Nucleus accumbens (tissue), 56 donors: ENCODE results near the gene COPB2.
"Not testable (repeated sequence)": the region's sequence is repeated elsewhere in the genome, so short reads cannot be mapped to it uniquely, and the experiment has no call there.

Source experiments
- DNase-seq, 56 donors: peaks; one replicate each; lab custom pipeline; 2025; lab: John Stamatoyannopoulos, UW

Gene COPB2

GRCh38 chr3:139380575-139380974 is 8.9 kb downstream of the COPB2 start:
- DNase-seq: no peak

DNA sequence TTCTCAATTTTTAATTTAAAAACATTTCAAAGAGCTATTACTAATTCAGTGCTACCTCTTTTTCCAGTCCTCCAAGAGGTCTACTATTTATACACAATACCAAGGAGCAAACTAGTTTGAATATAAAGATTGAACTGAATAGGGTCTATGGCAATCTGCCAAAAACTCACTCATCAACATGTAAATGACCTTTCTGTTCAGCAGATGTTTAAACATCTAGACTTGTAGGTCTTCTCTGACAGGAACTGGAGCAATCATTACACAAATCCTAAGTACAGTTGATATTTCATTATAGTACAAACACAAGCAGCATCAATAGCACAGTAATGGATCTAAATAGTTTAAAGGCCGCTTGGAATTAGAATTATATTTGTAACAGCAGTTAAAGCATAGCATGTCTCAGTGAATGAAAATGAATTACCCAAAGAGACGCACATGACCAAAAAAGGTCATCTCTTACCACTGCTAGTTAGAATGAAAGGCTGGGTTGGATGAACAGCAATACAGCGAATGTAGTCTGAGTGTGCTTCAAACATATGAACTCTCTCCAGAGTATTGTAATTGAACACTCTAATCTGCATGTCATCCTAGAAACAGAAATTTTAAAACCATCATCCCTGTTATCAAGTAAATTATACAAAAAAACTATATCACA is 10.7 kb downstream of the COPB2 start:
- no peak for DNase-seq

DNA sequence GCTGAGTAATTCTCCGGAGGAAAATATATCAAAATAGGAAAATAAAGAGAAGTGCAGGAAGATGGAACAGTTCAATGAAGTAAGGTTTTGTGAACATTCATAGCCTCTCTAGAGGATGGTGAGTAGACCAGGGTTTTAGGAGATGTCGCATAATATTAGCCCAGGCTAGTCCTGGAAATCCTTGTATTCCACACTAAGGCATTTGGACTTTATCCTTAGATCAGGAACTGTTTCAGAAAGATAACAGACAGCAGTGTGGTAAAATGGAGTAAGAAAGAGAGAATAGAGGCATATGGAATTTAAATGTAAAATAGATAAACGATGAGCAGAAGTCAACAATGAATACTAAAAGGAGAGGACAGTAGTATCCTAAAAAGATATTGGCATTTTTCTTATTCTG is 12.1 kb downstream of the COPB2 start:
- DNase-seq: no peak

GRCh38 chr3:139374099-139374498 is 15.3 kb downstream of the COPB2 start:
- no peak for DNase-seq

- no peak for DNase-seq
These were observed 24.9 kb downstream of the COPB2 start for GRCh38 chr3:139364549-139364948.

GRCh38 chr3:139361276-139361675 is 28.2 kb downstream of the COPB2 start:
- DNase-seq: no peak

- DNase-seq: peak in 6 of 56 donors; percentile 2 to 22 (median 9)
These were observed 30.4 kb downstream of the COPB2 start for GRCh38 chr3:139358841-139359562.

DNA sequence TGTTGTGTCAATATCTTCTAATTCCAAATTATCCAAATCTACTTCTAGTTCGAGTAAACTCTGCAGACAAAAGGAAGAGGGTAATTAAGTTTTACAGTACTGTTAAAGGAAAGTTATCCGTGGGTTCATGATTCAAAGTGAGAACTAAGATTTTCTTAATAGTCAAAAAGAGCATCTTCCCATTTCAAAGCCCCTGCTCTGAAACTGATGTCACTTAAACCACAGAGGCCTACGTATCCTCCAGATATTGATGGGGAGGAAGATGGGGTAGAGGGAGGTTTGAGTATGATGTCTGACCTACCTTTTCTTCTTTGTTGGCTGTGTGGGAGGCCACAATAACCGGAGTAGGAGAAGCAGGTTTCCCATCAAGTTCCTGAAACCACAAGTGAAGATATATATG is 31.5 kb downstream of the COPB2 start:
- DNase-seq: no peak

GRCh38 chr3:139355891-139356290 is 33.6 kb downstream of the COPB2 start:
- peak in 1 of 56 donors; percentile 8 for DNase-seq

DNA sequence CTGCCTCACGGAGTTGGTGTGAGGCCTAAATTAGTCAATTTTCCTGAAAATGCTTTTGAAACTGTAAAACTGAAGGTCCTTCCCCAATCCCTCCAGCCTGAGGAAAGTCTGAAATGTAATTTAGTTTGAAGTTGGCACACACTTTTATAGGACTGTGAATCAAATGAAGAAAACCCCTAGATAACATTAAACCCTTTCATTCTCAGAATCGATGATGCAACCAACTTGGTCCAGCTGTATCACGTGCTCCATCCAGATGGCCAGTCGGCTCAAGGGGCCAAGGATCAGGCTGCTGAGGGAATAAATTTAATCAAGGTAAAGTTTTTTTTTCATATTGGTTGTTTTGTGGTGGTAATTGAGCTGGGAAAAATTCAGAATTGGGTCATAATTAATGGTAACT is 34.0 kb downstream of the COPB2 start:
- DNase-seq: peak in 23 of 56 donors; percentile 1 to 47 (median 13)

DNA sequence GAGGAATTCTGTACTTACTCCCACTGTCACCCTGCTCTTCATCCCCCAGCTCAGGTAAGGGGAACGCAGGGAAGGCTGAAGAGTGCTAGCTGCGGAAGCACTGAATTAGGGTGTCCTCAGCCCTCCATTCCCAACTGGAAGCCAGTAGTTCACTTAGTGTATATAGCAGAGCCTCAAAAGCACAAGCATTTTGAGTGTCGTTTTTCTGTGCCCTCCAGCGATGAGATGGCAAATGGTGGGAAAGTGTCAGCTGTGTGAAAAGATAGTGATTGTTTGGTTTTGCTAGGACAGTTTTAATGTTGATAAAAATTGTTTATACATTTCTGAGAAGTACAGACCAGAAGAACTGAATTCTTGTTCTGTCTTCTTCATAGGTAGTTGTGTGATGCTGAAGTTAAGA is 34.8 kb downstream of the COPB2 start:
- DNase-seq: no peak

GRCh38 chr3:139353920-139354556 is 35.4 kb downstream of the COPB2 start:
- DNase-seq: peak in 6 of 56 donors; percentile 1 to 47 (median 8)

- DNase-seq: no peak
These were observed 42.7 kb downstream of the COPB2 start for GRCh38 chr3:139346771-139347170.

- DNase-seq: peak; percentile 20 to 94 (median 76)
These were observed 45.3 kb downstream of the COPB2 start, which contains the start of gene MRPS22 for GRCh38 chr3:139343895-139344856. Gene MRPS22, plus strand, starts transcription at chr3:139344020. Its CDS starts 7 bp downstream, at chr3:139344027.

- DNase-seq: no peak
These were observed 47.4 kb downstream of the COPB2 start for GRCh38 chr3:139342054-139342453.

- DNase-seq: no peak
These were observed 48.7 kb downstream of the COPB2 start for GRCh38 chr3:139340784-139341183.

- DNase-seq: no peak
These were observed 50.1 kb downstream of the COPB2 start for GRCh38 chr3:139339219-139339906.

DNA sequence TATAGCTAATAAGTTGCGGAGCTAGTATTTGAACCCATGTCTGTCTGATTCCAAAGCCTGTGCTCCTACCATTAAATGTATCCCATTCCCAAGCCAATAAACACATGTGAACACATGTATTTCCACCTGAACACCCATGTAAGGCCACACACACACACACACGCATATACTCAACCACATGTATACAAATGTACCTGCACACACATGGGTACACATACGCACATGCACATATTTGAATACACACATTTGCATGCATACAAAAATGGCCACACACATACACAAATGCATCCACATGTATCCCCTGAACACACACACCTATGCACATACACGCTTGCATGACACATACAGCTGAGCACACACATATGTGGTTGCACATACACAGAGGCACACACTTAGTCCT is 51.0 kb downstream of the COPB2 start:
- no peak for DNase-seq

GRCh38 chr3:139334675-139335074 is 54.8 kb downstream of the COPB2 start:
- DNase-seq: not testable (repeated sequence)

DNA sequence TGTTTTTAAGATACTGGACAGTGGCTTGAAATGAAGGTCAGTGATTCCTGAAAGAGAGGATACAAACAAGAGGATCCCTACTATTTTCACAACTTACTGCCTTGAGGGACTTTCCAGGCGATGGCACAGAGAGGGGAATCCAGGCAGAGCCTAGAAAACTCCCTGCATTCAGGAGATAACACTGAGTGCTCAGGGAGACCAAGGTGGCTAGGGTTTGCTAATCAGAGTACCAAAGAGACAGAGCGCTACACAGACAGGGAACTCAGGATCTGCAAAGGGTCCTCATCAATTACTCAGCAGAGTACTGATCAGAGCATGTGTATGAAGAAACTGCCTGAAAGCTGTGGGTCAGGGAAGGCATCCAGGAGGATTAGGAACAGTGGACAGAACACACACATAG is 57.4 kb downstream of the COPB2 start:
- no peak for DNase-seq
